H1 (cell line): ENCODE data around the gene DPY30. TPM values are rescaled to one million over a fixed set of nuclear protein-coding genes. Genes with fewer than 3 reads are reported as not detected.
"Not testable (repeated sequence)": the region's sequence is repeated elsewhere in the genome, so short reads cannot be mapped to it uniquely, and the experiment has no call there.

Experiments
- CTCF ChIA-PET: fragments of 300-600 bp; sonication (Branson Sonifier 250); formaldehyde crosslinking; loops from one replicate; lab custom pipeline; 2021; ENCODE audit not compliant: partially characterized antibody; lab: Charles Lee
- POLR2A ChIA-PET: fragments of 300-600 bp; sonication (Branson Sonifier 250); formaldehyde crosslinking; loops from one replicate; lab custom pipeline; 2021; ENCODE audit warnings: inconsistent platforms; ENCODE audit not compliant: partially characterized antibody; lab: Charles Lee
- DNase-seq, 2 experiments: peaks; one replicate each; pipeline versions ENCODE4 v3.0.0 to v3.0.0-alpha.2; 2010 to 2022; ENCODE audit warnings: low spot score in 2 of 2, low read depth in 1 of 2, mixed read lengths in 1 of 2
- FAIRE-seq: peaks from 2 replicates; lab custom pipeline; 2011; peaks lifted over from hg19 to GRCh38; lab: Jason Lieb, UNC
- H2AFZ ChIP-seq: 2 replicates; pipeline ENCODE4 v1.8.1; 2012; ENCODE audit warnings: low read length, inconsistent platforms
- H2AK5ac ChIP-seq: 2 replicates; pipeline ENCODE4 v1.6.1; 2013; ENCODE audit warnings: low read depth, low read length
- H2BK120ac ChIP-seq: replicated peaks from 2 replicates; pipeline ENCODE3; 2013; ENCODE audit warnings: low read depth, low read length, inconsistent platforms
- H2BK12ac ChIP-seq: 2 replicates; pipeline ENCODE4 v1.6.1; 2013; ENCODE audit warnings: low read depth, low read length
- H2BK15ac ChIP-seq: 2 replicates; pipeline ENCODE4 v1.6.1; 2013; ENCODE audit warnings: low read length
- H2BK20ac ChIP-seq: 2 replicates; pipeline ENCODE4 v1.6.1; 2013; ENCODE audit warnings: low read length
- H2BK5ac ChIP-seq: 2 replicates; pipeline ENCODE4 v1.6.1; 2013; ENCODE audit warnings: low read depth, low read length
- H3K14ac ChIP-seq: 2 replicates; pipeline ENCODE4 v1.6.1; 2013; ENCODE audit warnings: inconsistent platforms; ENCODE audit not compliant: insufficient read length
- H3K18ac ChIP-seq: 2 replicates; pipeline ENCODE4 v1.6.1; 2013; ENCODE audit warnings: low read length; ENCODE audit errors: extremely low read depth
- H3K23ac ChIP-seq: 2 replicates; pipeline ENCODE4 v1.6.1; 2013; ENCODE audit warnings: inconsistent platforms; ENCODE audit not compliant: insufficient read length
- H3K23me2 ChIP-seq: 2 replicates; pipeline ENCODE4 v1.6.1; 2013; ENCODE audit warnings: low read depth, low read length
- H3K27ac ChIP-seq: 2 replicates; pipeline ENCODE4 v1.6.1; 2011; ENCODE audit warnings: low read depth, low read length, inconsistent platforms
- H3K27me3 ChIP-seq, 4 experiments: replicated peaks in 1 of 4; 1 replicate in 1 of 4; 2 replicates in 3 of 4; pipeline versions ENCODE4 v1.6.1 to v1.8.1; 2011 to 2013; ENCODE audit warnings: low read length in 3 of 4, mild to moderate bottlenecking in 3 of 4, inconsistent platforms in 2 of 4, mixed read lengths in 2 of 4, moderate library complexity in 1 of 4; ENCODE audit not compliant: control insufficient read depth in 3 of 4, insufficient read depth in 3 of 4; ENCODE audit errors: extremely low read depth in 1 of 4
- H3K36me3 ChIP-seq, 4 experiments: 2 replicates each; pipeline versions ENCODE4 v1.6.1 to v1.8.1; 2011 to 2013; ENCODE audit warnings: mild to moderate bottlenecking in 4 of 4, low read length in 3 of 4, moderate library complexity in 2 of 4, control low read depth in 1 of 4, inconsistent platforms in 1 of 4; ENCODE audit not compliant: insufficient read depth in 4 of 4, control insufficient read depth in 2 of 4
- H3K4ac ChIP-seq: replicated peaks from 2 replicates; pipeline ENCODE3; 2013; ENCODE audit warnings: low read length, low read depth, mixed read lengths, inconsistent platforms; ENCODE audit not compliant: insufficient read length
- H3K4me1 ChIP-seq, 4 experiments: replicated peaks in 1 of 4; 1 replicate in 1 of 4; 2 replicates in 3 of 4; pipeline versions ENCODE4 v1.6.1 to v1.8.1; 2011 to 2013; ENCODE audit warnings: low read length in 3 of 4, inconsistent platforms in 2 of 4, mixed read lengths in 1 of 4; ENCODE audit not compliant: insufficient read depth in 4 of 4, control insufficient read depth in 3 of 4
- H3K4me2 ChIP-seq, 2 experiments: 2 replicates each; pipeline versions ENCODE4 v1.6.1 to v1.8.1; 2011 to 2013; ENCODE audit warnings: low read depth in 2 of 2, low read length in 2 of 2, control low read depth in 1 of 2, inconsistent platforms in 1 of 2, mild to moderate bottlenecking in 1 of 2; ENCODE audit not compliant: insufficient read depth in 1 of 2
- H3K4me3 ChIP-seq, 4 experiments: fragments of 200-600, 300-600 bp in 1 of 4; sonication (generic), shearing (Covaris generic), sonication (Bioruptor Twin) in 1 of 4; 2 replicates each; pipeline versions ENCODE4 v1.5.1 to v1.8.1; 2011 to 2016; ENCODE audit warnings: low read length in 4 of 4, low read depth in 3 of 4, control low read depth in 2 of 4, inconsistent platforms in 2 of 4, mild to moderate bottlenecking in 2 of 4, mixed read lengths in 1 of 4, moderate library complexity in 1 of 4; ENCODE audit not compliant: insufficient read depth in 2 of 4; ENCODE audit errors: extremely low read depth in 1 of 4
- H3K56ac ChIP-seq: replicated peaks from 2 replicates; pipeline ENCODE3; 2013; ENCODE audit warnings: low read depth, mild to moderate bottlenecking, mixed read lengths, low read length, inconsistent platforms; ENCODE audit not compliant: insufficient read length
- H3K79me1 ChIP-seq: 2 replicates; pipeline ENCODE4 v1.6.1; 2013; ENCODE audit warnings: low read depth, low read length, control low read depth
- H3K79me2 ChIP-seq, 2 experiments: 2 replicates each; pipeline versions ENCODE4 v1.6.1 to v1.8.1; 2012 to 2013; ENCODE audit warnings: low read length in 2 of 2, mild to moderate bottlenecking in 2 of 2, inconsistent platforms in 1 of 2; ENCODE audit not compliant: insufficient read depth in 2 of 2, control insufficient read depth in 1 of 2
- H3K9ac ChIP-seq, 4 experiments: replicated peaks in 1 of 4; 1 replicate in 1 of 4; 2 replicates in 3 of 4; pipeline versions ENCODE4 v1.6.1 to v1.8.1; 2011 to 2013; ENCODE audit warnings: low read depth in 3 of 4, low read length in 3 of 4, control low read depth in 2 of 4, mild to moderate bottlenecking in 2 of 4, moderate library complexity in 2 of 4, inconsistent platforms in 1 of 4; ENCODE audit errors: extremely low read depth in 1 of 4
- H3K9me3 ChIP-seq, 2 experiments: 2 replicates each; pipeline versions ENCODE4 v1.6.1 to v1.8.1; 2012 to 2013; ENCODE audit warnings: mild to moderate bottlenecking in 2 of 2, moderate library complexity in 2 of 2, control low read depth in 1 of 2, inconsistent platforms in 1 of 2, low read depth in 1 of 2, low read length in 1 of 2, mixed read lengths in 1 of 2; ENCODE audit not compliant: insufficient read depth in 2 of 2
- H4K20me1 ChIP-seq, 2 experiments: replicated peaks in 1 of 2; 2 replicates each; pipeline versions ENCODE3 to v1.8.1; 2011 to 2013; ENCODE audit warnings: inconsistent platforms in 2 of 2, low read length in 2 of 2, mild to moderate bottlenecking in 1 of 2; ENCODE audit not compliant: insufficient read depth in 2 of 2, control insufficient read depth in 1 of 2
- H4K5ac ChIP-seq: 2 replicates; pipeline ENCODE4 v1.6.1; 2013; ENCODE audit warnings: low read length, low read depth, mixed read lengths, inconsistent platforms; ENCODE audit not compliant: insufficient read length
- H4K8ac ChIP-seq: 2 replicates; pipeline ENCODE4 v1.8.0; 2013; ENCODE audit warnings: mild to moderate bottlenecking, moderate library complexity, low read length, inconsistent platforms; ENCODE audit not compliant: insufficient read depth; ENCODE audit errors: extremely low read depth
- H4K91ac ChIP-seq: replicated peaks from 2 replicates; pipeline ENCODE3; 2013; ENCODE audit warnings: low read length, mixed read lengths, inconsistent platforms; ENCODE audit not compliant: insufficient read length
- WGBS, 2 experiments: shearing (Covaris generic) in 1 of 2; methylation state at CpG; one replicate each; pipeline versions ENCODE4 v1.1.6 to v1.1.7; 2013 to 2015; ENCODE audit warnings: low lambda C conversion rate in 2 of 2, mixed read lengths in 2 of 2, inconsistent platforms in 1 of 2, low coverage in 1 of 2, missing lambda C conversion rate in 1 of 2; ENCODE audit not compliant: insufficient replicate concordance in 2 of 2, insufficient coverage in 1 of 2, insufficient read length in 1 of 2; ENCODE audit errors: extremely low coverage in 1 of 2, missing lambda C conversion rate in 1 of 2; 5-methylcytosine and 5-hydroxymethylcytosine counted together
- polyA plus RNA-seq, 7 experiments: library from polyadenylated mRNA; depleted of rRNA in 3 of 7; stranded (reverse) in 5 of 7; unstranded in 2 of 7; fragments of >200 nt in 5 of 7; fragments of 200-250 nt in 2 of 7; gene quantifications; 1 replicate in 5 of 7; 2 replicates in 1 of 7; 4 replicates in 1 of 7; pipeline versions ENCODE4 v1.2.1 to v1.2.3, GENCODE V29; 2011 to 2013; ENCODE audit warnings: missing spikeins in 2 of 7, mixed read lengths in 2 of 7
- total RNA-seq: library from RNA; stranded (reverse); fragmentation: NEBNext Ultra II Directional; extraction: Animal tissue kit (Norgen Biotek cat#: 25700); gene quantifications from 2 replicates; pipeline ENCODE4 v1.2.1, GENCODE V29; 2021

DPY30 gene
- total and polyA plus RNA-seq, 2 of the 8 experiments (the other 6 are each of a cell fraction or from before 2014, with no cell fraction given) = 139 to 157 TPM

GRCh38 chr2:32054583-32054982 lies 15.0 kb upstream of the DPY30 start:
- CTCF ChIA-PET = interaction anchor here (1.3 kb wide), 1 partner anchor 9 kb away, joined by 3 read pairs; the partner anchor contains the start of gene SPAST

More at GRCh38 chr2:32054583-32054982, 15.0 kb upstream of the DPY30 start:
- not testable (repeated sequence) for H3K9me3 ChIP-seq, FAIRE-seq, H2BK5ac ChIP-seq, H2BK12ac ChIP-seq, H3K18ac ChIP-seq, H3K4me1 ChIP-seq, H3K27me3 ChIP-seq, H3K9ac ChIP-seq, H2BK120ac ChIP-seq, H3K27ac ChIP-seq, H3K23ac ChIP-seq, H2BK20ac ChIP-seq, H2BK15ac ChIP-seq, H3K14ac ChIP-seq, H3K4me2 ChIP-seq, H3K79me2 ChIP-seq, H3K79me1 ChIP-seq, H4K20me1 ChIP-seq, H4K91ac ChIP-seq, H4K5ac ChIP-seq, H4K8ac ChIP-seq, H3K4me3 ChIP-seq, DNase-seq, H2AK5ac ChIP-seq, H3K4ac ChIP-seq, H3K56ac ChIP-seq, H2AFZ ChIP-seq, H3K36me3 ChIP-seq, H3K23me2 ChIP-seq
- WGBS, 2 experiments = 93% methylated on average over 3 of the region's 3 CpGs; no CpG with 5 or more reads in 1 of the 2 experiments
- POLR2A ChIA-PET = interaction anchor here (1.2 kb wide), 1 partner anchor 15 kb away, joined by 6 read pairs; the partner anchor contains the start of gene DPY30
